HUES48 (cell line): ENCODE results near the gene MT1A.

Experiments
- H3K27ac ChIP-seq: one replicate; pipeline ENCODE4 v1.7.0; 2013; ENCODE audit warnings: low read depth, low read length, inconsistent platforms
- H3K27me3 ChIP-seq: 2 replicates; pipeline ENCODE4 v1.6.1; 2013; ENCODE audit warnings: mild to moderate bottlenecking, low read length; ENCODE audit not compliant: control insufficient read depth, insufficient read depth
- H3K36me3 ChIP-seq: 2 replicates; pipeline ENCODE4 v1.6.1; 2013; ENCODE audit warnings: low read length; ENCODE audit not compliant: control insufficient read depth, insufficient read depth
- H3K4me1 ChIP-seq: 2 replicates; pipeline ENCODE4 v1.6.1; 2013; ENCODE audit warnings: mild to moderate bottlenecking, low read length; ENCODE audit not compliant: control insufficient read depth, insufficient read depth
- H3K4me3 ChIP-seq: 2 replicates; pipeline ENCODE4 v1.5.1; 2013; ENCODE audit warnings: mild to moderate bottlenecking, low read depth, low read length
- H3K9ac ChIP-seq: 2 replicates; pipeline ENCODE4 v1.6.1; 2013; ENCODE audit warnings: mild to moderate bottlenecking, low read depth, low read length, moderate library complexity
- H3K9me3 ChIP-seq: 2 replicates; pipeline ENCODE4 v1.6.1; 2013; ENCODE audit warnings: low read length; ENCODE audit not compliant: control insufficient read depth, insufficient read depth

Gene MT1A

GRCh38 chr16:56637814-56638750 is at the start of gene MT1A:
Gene MT1A, plus strand, starts transcription at chr16:56638666. Its CDS starts 73 bp downstream, at chr16:56638739.
- H3K9me3 ChIP-seq: no peaks in the 10 kb centered on the region
- H3K36me3 ChIP-seq: no peaks in the 10 kb centered on the region
- H3K9ac ChIP-seq: no peak within 1 kb of the TSS
- peak within 1 kb of the TSS; percentile 46 for H3K4me3 ChIP-seq
- peaks cover 100% of the 10 kb centered on the region for H3K27me3 ChIP-seq
- H3K27ac ChIP-seq: no peak within 1 kb of the TSS
- 0 out of 2 replicates have a peak, but pooled peaks cover 10% of the 10 kb centered on the region for H3K4me1 ChIP-seq

- Histone ChIP-seq H3K36me3 (no peaks in the 10 kb centered on the region), H3K27ac (no peak overlapping the region), H3K4me3 (peak overlapping the region; percentile 64), H3K27me3 (peaks cover 68% of the 10 kb centered on the region), H3K9ac (no peak overlapping the region), H3K9me3 (no peaks in the 10 kb centered on the region), H3K4me1 (no peaks in the 10 kb centered on the region; the same call in 1 of the 2 replicates)
Measured at GRCh38 chr16:56588781-56589140, 49.7 kb upstream of the MT1A start.

- no peak within 1 kb of the TSS for H3K9ac ChIP-seq
- no peaks in the 10 kb centered on the region; the same call in 1 of the 2 replicates for H3K4me1 ChIP-seq
- H3K4me3 ChIP-seq: peak within 1 kb of the TSS; percentile 64
- H3K9me3 ChIP-seq: no peaks in the 10 kb centered on the region
- no peaks in the 10 kb centered on the region for H3K36me3 ChIP-seq
- H3K27ac ChIP-seq: no peak within 1 kb of the TSS
- peaks cover 67% of the 10 kb centered on the region for H3K27me3 ChIP-seq
Measured at GRCh38 chr16:56589141-56590039, 49.1 kb upstream of the MT1A start, which contains the start of gene MT3. Gene MT3, plus strand, starts transcription at chr16:56589528. Its CDS starts 63 bp downstream, at chr16:56589591.

- Histone ChIP-seq H3K9me3 (no peaks in the 10 kb centered on the region), H3K4me1 (no peaks in the 10 kb centered on the region; the same call in 1 of the 2 replicates), H3K36me3 (no peaks in the 10 kb centered on the region), H3K27me3 (peaks cover 55% of the 10 kb centered on the region), H3K9ac (no peak overlapping the region), H3K4me3 (no peak overlapping the region), H3K27ac (no peak overlapping the region)
Measured at GRCh38 chr16:56591377-56592060, 46.9 kb upstream of the MT1A start.

GRCh38 chr16:56593573-56594291 is 44.7 kb upstream of the MT1A start:
- no peaks in the 10 kb centered on the region for H3K9me3 ChIP-seq
- no peak overlapping the region for H3K4me3 ChIP-seq
- no peak overlapping the region for H3K9ac ChIP-seq
- H3K36me3 ChIP-seq: no peaks in the 10 kb centered on the region
- H3K27me3 ChIP-seq: peaks cover 34% of the 10 kb centered on the region
- no peaks in the 10 kb centered on the region; the same call in 1 of the 2 replicates for H3K4me1 ChIP-seq
- H3K27ac ChIP-seq: no peak overlapping the region

GRCh38 chr16:56594292-56594619 is 44.2 kb upstream of the MT1A start:
- Histone ChIP-seq H3K27me3 (peaks cover 28% of the 10 kb centered on the region), H3K9ac (no peak overlapping the region), H3K4me3 (no peak overlapping the region), H3K4me1 (no peaks in the 10 kb centered on the region; the same call in 1 of the 2 replicates), H3K27ac (no peak overlapping the region), H3K9me3 (no peaks in the 10 kb centered on the region), H3K36me3 (no peaks in the 10 kb centered on the region)

- Histone ChIP-seq H3K4me3 (no peak overlapping the region), H3K36me3 (no peaks in the 10 kb centered on the region), H3K4me1 (no peaks in the 10 kb centered on the region), H3K27me3 (peaks cover 17% of the 10 kb centered on the region), H3K9ac (no peak overlapping the region), H3K9me3 (no peaks in the 10 kb centered on the region), H3K27ac (no peak overlapping the region)
Measured at GRCh38 chr16:56600398-56600999, 38.0 kb upstream of the MT1A start.

- no peaks in the 10 kb centered on the region for H3K4me1 ChIP-seq
- no peaks in the 10 kb centered on the region for H3K36me3 ChIP-seq
- H3K27ac ChIP-seq: no peak overlapping the region
- no peaks in the 10 kb centered on the region for H3K9me3 ChIP-seq
- peaks cover 25% of the 10 kb centered on the region for H3K27me3 ChIP-seq
- no peak overlapping the region for H3K4me3 ChIP-seq
- H3K9ac ChIP-seq: no peak overlapping the region
Measured at GRCh38 chr16:56601325-56601724, 37.1 kb upstream of the MT1A start.

- H3K4me1 ChIP-seq: peaks cover 13% of the 10 kb centered on the region
- no peak overlapping the region for H3K4me3 ChIP-seq
- H3K9ac ChIP-seq: no peak overlapping the region
- H3K9me3 ChIP-seq: no peaks in the 10 kb centered on the region
- no peak overlapping the region for H3K27ac ChIP-seq
- peaks cover 48% of the 10 kb centered on the region for H3K27me3 ChIP-seq
- H3K36me3 ChIP-seq: no peaks in the 10 kb centered on the region
Measured at GRCh38 chr16:56603589-56603988, 34.9 kb upstream of the MT1A start.

GRCh38 chr16:56604966-56605365 is 33.5 kb upstream of the MT1A start:
- no peaks in the 10 kb centered on the region for H3K36me3 ChIP-seq
- peaks cover 26% of the 10 kb centered on the region for H3K4me1 ChIP-seq
- no peak overlapping the region for H3K9ac ChIP-seq
- H3K27me3 ChIP-seq: peaks cover 61% of the 10 kb centered on the region
- H3K27ac ChIP-seq: no peak overlapping the region
- H3K4me3 ChIP-seq: no peak overlapping the region
- no peaks in the 10 kb centered on the region for H3K9me3 ChIP-seq
